Body of pancreas (tissue), 4 donors: Measurements from ENCODE around the gene ECEL1.

ENCODE experiments used
- POLR2A ChIP-seq, 3 donors: fragments of 450-650 bp; IDR thresholded peaks; one replicate each; pipeline ENCODE4 v1.6.1; 2016; ENCODE audit warnings: antibody characterized with exemption in 3 of 3, mild to moderate bottlenecking in 2 of 3
- TF ChIP-seq, protein P1 (sequence below), 7 experiments: fragments of 450-650 bp in 4 of 7; fragments of 200-600 bp in 3 of 7; sonication (generic) in 3 of 7; IDR thresholded peaks; one replicate each; pipeline ENCODE4 v1.5.1; 2016 to 2019; ENCODE audit warnings: antibody characterized with exemption in 7 of 7

DNA sequence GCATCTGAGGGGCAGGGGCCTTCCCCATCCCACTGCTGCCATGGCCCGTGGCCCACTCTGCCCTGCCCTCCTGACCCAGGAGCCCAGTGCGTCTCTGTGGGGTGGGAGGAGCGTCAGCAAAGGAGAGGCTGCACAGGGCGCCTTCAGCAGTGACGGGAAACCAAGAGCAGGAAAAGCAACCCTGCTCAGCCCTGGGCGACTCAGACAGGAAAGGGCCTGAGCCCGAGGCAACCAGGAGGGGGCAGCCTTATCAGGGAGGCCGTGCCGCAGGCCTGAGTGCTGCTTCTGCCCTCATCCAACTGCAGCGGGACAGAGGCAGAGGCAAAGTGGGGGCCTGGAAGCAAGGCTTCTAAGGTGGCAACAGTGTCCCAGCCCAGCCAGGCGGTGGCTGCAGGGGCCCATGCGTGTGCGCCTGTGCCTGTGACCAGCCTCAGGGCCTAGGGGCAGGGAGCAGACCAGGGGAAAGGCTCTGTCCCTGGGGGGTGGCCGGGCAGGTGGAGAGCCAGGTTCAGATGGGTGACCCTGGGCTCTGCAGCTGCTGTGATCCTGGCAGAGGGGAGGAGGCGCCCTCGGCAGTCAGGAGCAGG, 54.9 kb downstream of the ECEL1 start:
- no peak for TF ChIP-seq POLR2A (IDR thresholded peaks at IDR 0.05)
- TF ChIP-seq, protein P1, sequence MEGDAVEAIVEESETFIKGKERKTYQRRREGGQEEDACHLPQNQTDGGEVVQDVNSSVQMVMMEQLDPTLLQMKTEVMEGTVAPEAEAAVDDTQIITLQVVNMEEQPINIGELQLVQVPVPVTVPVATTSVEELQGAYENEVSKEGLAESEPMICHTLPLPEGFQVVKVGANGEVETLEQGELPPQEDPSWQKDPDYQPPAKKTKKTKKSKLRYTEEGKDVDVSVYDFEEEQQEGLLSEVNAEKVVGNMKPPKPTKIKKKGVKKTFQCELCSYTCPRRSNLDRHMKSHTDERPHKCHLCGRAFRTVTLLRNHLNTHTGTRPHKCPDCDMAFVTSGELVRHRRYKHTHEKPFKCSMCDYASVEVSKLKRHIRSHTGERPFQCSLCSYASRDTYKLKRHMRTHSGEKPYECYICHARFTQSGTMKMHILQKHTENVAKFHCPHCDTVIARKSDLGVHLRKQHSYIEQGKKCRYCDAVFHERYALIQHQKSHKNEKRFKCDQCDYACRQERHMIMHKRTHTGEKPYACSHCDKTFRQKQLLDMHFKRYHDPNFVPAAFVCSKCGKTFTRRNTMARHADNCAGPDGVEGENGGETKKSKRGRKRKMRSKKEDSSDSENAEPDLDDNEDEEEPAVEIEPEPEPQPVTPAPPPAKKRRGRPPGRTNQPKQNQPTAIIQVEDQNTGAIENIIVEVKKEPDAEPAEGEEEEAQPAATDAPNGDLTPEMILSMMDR (IDR thresholded peaks at IDR 0.05) = no peak
